Right lobe of liver (tissue), 6 donors: ENCODE data around the gene MPP2. TPM values are rescaled to one million over a fixed set of nuclear protein-coding genes. Genes with fewer than 3 reads are reported as not detected.

ENCODE experiments used
- ATAC-seq, 4 donors: fragments of 200-7000 bp; cut with Tn5 transposase; one replicate each; pipeline ENCODE4 v1.9.1; 2020; ENCODE audit warnings: mild to moderate bottlenecking in 4 of 4, moderate library complexity in 4 of 4
- DNase-seq, 3 donors: peaks; one replicate each; pipeline ENCODE4 v3.0.0-alpha.2; 2020
- H3K27ac ChIP-seq, 3 donors: fragments of 200-600 bp; one replicate each; pipeline ENCODE4 v1.8.0; 2022
- H3K27me3 ChIP-seq, 2 donors: fragments of 200-600 bp; one replicate each; pipeline ENCODE4 v1.8.0; 2022
- H3K36me3 ChIP-seq, 4 donors: fragments of 200-600 bp; sonication (generic) in 1 of 4; one replicate each; pipeline versions ENCODE4 v1.5.1 to v1.8.0; 2017 to 2022; ENCODE audit warnings: control low read depth in 1 of 4
- H3K4me1 ChIP-seq, 4 donors: fragments of 200-600 bp; sonication (generic) in 1 of 4; one replicate each; pipeline versions ENCODE4 v1.5.1 to v1.8.0; 2017 to 2022; ENCODE audit warnings: control low read depth in 1 of 4
- H3K4me3 ChIP-seq, 3 donors: fragments of 200-600 bp; one replicate each; pipeline ENCODE4 v1.8.0; 2022
- H3K9me3 ChIP-seq, 4 donors: fragments of 200-600 bp; sonication (generic) in 1 of 4; one replicate each; pipeline versions ENCODE4 v1.5.1 to v1.8.0; 2017 to 2022; ENCODE audit warnings: control low read depth in 1 of 4
- POLR2A ChIP-seq: fragments of 450-650 bp; IDR thresholded peaks from one replicate; pipeline ENCODE4 v1.6.1; 2017; ENCODE audit warnings: antibody characterized with exemption, mild to moderate bottlenecking
- WGBS: methylation state at CpG from one replicate; pipeline ENCODE4 v1.1.6; 2018; ENCODE audit warnings: low coverage, low lambda C conversion rate; ENCODE audit not compliant: insufficient coverage; ENCODE audit errors: missing lambda C conversion rate; 5-methylcytosine and 5-hydroxymethylcytosine counted together
- intact Hi-C, 2 donors: fragments of 100-400 bp; cut with DNase I; formaldehyde crosslinking; loops; one replicate each; pipeline versions ENCODE4 v1.11.2 to v1.14.1; 2022
- total RNA-seq, 6 experiments: library from RNA; depleted of rRNA in 2 of 6; stranded (reverse); fragments of >200 nt in 2 of 6; fragmentation: NEBNext Ultra II Directional in 3 of 6; extraction: Animal tissue kit (Norgen Biotek cat#: 25700) in 3 of 6; gene quantifications; one replicate each; pipeline versions ENCODE4 v1.1.0 to v1.2.4, GENCODE V29; 2016 to 2023
- TF ChIP-seq, protein P1 (sequence below), 4 donors: fragments of 200-600 bp in 3 of 4; fragments of 450-650 bp in 1 of 4; IDR thresholded peaks; one replicate each; pipeline versions ENCODE4 v1.5.1 to v1.8.0; 2016 to 2022; ENCODE audit warnings: antibody characterized with exemption in 4 of 4, mild to moderate bottlenecking in 2 of 4
- donor health status: DM: no; HTN: yes; CAD: no.
- donor health status: DM: no; HTN: no; CAD: no.
- donor health status: DM: no; HTN: no; CAD: no.
- donor health status: DM: no; HTN: yes; CAD: no.
- donor health status: DM: no; HTN: yes; CAD: no.

Gene MPP2
- total RNA-seq, 6 experiments from 2014 or later = 0.13 to 1.2 (median 0.18) TPM; not detected in 3

DNA sequence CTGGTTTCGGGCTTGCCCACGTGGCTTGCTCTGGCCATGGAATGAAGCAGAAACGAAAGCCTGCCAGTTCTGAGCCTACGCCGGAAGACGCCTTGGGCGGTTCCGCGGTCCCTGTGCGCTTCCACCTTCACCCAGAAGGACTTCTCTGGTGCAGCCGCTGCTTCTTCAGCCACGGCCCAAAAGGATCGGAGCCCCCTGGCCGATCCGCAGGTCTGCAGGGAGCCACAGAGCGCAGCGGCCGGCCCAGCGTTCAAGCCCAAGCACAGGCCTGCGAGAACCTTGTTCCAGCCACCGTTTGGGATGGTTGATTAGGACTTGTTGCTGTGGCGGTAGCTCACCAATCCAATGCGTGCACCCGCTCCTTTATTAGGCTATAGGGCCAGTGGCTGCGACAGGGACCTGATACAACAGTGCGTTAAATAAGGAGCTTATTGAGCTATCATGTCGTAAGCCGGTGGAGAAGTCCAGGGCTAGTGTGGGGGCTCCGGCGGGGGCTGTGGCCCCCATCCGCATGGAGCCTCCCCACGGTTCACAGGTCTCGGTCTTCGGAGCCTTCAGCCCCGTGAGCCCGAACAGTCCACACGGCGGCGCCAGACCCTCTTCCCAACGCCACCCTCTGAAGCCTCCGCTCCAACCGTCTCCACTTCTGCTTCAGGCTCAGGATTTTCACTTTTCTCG lies 10.2 kb upstream of the MPP2 start:
- intact Hi-C loops = no loop called here
- DNase-seq = peak in 1 of 3 donors; percentile 57

DNA sequence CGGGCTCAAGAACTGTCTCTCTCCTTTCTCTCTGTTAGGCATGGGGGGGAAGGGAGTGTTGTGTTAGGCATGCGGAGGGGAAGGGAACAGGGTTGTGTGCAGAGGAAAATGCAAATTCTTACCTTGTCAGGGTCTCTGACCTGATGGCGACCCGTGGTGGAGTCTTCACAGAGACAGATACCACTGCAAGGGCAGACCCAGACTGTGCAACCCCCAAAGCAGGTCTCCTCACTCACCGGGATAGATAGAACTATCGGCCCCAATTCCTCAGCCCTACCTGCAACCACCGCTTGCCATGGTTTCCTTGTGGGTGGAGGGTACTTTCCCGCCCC lies 9.6 kb upstream of the MPP2 start:
- H3K27ac ChIP-seq = no peak overlapping the region
- no peaks in the 10 kb centered on the region for H3K36me3 ChIP-seq
- ATAC-seq (no peak), DNase-seq (no peak)
- H3K4me3 ChIP-seq = no peak overlapping the region
- no peaks in the 10 kb centered on the region for H3K4me1 ChIP-seq
- H3K9me3 ChIP-seq = no peaks in the 10 kb centered on the region
- no peak for TF ChIP-seq POLR2A
- TF ChIP-seq, protein P1, sequence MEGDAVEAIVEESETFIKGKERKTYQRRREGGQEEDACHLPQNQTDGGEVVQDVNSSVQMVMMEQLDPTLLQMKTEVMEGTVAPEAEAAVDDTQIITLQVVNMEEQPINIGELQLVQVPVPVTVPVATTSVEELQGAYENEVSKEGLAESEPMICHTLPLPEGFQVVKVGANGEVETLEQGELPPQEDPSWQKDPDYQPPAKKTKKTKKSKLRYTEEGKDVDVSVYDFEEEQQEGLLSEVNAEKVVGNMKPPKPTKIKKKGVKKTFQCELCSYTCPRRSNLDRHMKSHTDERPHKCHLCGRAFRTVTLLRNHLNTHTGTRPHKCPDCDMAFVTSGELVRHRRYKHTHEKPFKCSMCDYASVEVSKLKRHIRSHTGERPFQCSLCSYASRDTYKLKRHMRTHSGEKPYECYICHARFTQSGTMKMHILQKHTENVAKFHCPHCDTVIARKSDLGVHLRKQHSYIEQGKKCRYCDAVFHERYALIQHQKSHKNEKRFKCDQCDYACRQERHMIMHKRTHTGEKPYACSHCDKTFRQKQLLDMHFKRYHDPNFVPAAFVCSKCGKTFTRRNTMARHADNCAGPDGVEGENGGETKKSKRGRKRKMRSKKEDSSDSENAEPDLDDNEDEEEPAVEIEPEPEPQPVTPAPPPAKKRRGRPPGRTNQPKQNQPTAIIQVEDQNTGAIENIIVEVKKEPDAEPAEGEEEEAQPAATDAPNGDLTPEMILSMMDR (IDR thresholded peaks at IDR 0.05) = no peak
- H3K27me3 ChIP-seq = no peaks in the 10 kb centered on the region
- intact Hi-C loops = no loop called here
- 80% methylated on average over 1 of the region's 8 CpGs for WGBS

More for the DNA sequence above, 10.2 kb upstream of the MPP2 start:
- no peak overlapping the region for H3K27ac ChIP-seq
- no peaks in the 10 kb centered on the region for H3K27me3 ChIP-seq
- no peaks in the 10 kb centered on the region for H3K9me3 ChIP-seq
- no peak for TF ChIP-seq POLR2A
- TF ChIP-seq, protein P1 (IDR thresholded peaks at IDR 0.05) = peak; percentile 18 to 54 (median 52)
- WGBS = 21% methylated on average over 15 of the region's 43 CpGs
- H3K4me3 ChIP-seq = peak overlapping the region; percentile 12 to 37 (median 16)
- H3K36me3 ChIP-seq = no peaks in the 10 kb centered on the region
- peak; percentile 75 to 85 (median 80) for ATAC-seq
- H3K4me1 ChIP-seq = no peaks in the 10 kb centered on the region

DNA sequence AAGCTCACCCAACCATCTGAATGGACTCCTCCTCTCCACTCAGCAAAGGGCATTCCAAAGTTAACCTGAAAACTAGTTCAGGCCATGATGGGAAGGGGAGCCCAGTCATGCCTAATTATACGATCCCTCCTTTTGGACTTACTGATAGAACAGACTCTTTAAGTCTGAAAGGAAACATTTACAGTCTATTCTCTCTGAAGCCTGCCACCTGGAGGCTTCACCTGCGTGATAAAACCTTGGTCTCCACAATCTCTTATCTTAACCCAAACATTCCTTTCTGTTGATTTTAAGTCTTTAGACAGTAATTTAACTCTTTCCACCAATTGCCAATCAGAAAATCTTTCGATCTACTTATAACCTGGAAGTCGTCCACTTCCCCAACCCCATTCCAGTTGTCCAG lies 9.0 kb upstream of the MPP2 start:
- 59% methylated on average over 4 of the region's 4 CpGs for WGBS
- TF ChIP-seq, protein P1 (IDR thresholded peaks at IDR 0.05) = no peak
- no peak for TF ChIP-seq POLR2A
- no peak for DNase-seq

DNA sequence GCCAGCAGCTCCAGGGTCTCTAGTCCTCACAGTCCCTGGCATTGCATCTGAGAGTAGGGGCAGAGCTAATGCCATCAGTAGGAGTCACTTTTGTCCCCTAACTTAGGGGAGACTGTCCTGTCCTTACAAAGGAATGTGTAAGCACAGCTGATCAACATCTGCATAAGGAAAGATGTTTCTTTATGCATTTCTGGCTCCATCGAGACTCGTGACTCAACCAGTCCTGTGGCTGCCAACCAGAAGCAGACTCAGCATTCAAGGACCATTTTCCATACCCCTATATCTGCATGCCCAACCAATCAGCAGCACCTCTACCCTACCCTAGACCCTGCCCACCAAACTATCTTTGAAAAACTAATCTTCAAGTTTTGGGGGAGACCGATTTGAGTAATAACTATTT lies 8.2 kb upstream of the MPP2 start:
- H3K9me3 ChIP-seq = no peaks in the 10 kb centered on the region
- H3K4me3 ChIP-seq = no peak overlapping the region
- ATAC-seq (no peak), DNase-seq (no peak)
- WGBS = 78% methylated on average over 3 of the region's 3 CpGs
- no peak for TF ChIP-seq POLR2A
- TF ChIP-seq, protein P1 (IDR thresholded peaks at IDR 0.05) = no peak
- no peaks in the 10 kb centered on the region for H3K4me1 ChIP-seq
- H3K27me3 ChIP-seq = no peaks in the 10 kb centered on the region
- H3K27ac ChIP-seq = no peak overlapping the region
- intact Hi-C loops = no loop called here
- H3K36me3 ChIP-seq = no peaks in the 10 kb centered on the region

More for the DNA sequence above, 9.0 kb upstream of the MPP2 start:
- H3K27me3 ChIP-seq = no peaks in the 10 kb centered on the region
- H3K36me3 ChIP-seq = no peaks in the 10 kb centered on the region
- no peaks in the 10 kb centered on the region for H3K9me3 ChIP-seq
- intact Hi-C loops = no loop called here
- H3K27ac ChIP-seq = no peak overlapping the region
- H3K4me3 ChIP-seq = no peak overlapping the region
- no peak for ATAC-seq
- H3K4me1 ChIP-seq = no peaks in the 10 kb centered on the region
